ENCODE data around the gene TCN2. TPM values are rescaled to one million over a fixed set of nuclear protein-coding genes. Genes with fewer than 3 reads are reported as not detected.

The TCN2 gene
- total RNA-seq, 1 experiment from 2014 or later: 2.2 TPM

- TF ChIP-seq YY1 (IDR thresholded peaks at IDR 0.05; ENCODE audit: extremely low read depth, insufficient replicate concordance, low read depth, low read length): no peak
- TF ChIP-seq, protein P1, sequence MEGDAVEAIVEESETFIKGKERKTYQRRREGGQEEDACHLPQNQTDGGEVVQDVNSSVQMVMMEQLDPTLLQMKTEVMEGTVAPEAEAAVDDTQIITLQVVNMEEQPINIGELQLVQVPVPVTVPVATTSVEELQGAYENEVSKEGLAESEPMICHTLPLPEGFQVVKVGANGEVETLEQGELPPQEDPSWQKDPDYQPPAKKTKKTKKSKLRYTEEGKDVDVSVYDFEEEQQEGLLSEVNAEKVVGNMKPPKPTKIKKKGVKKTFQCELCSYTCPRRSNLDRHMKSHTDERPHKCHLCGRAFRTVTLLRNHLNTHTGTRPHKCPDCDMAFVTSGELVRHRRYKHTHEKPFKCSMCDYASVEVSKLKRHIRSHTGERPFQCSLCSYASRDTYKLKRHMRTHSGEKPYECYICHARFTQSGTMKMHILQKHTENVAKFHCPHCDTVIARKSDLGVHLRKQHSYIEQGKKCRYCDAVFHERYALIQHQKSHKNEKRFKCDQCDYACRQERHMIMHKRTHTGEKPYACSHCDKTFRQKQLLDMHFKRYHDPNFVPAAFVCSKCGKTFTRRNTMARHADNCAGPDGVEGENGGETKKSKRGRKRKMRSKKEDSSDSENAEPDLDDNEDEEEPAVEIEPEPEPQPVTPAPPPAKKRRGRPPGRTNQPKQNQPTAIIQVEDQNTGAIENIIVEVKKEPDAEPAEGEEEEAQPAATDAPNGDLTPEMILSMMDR (IDR thresholded peaks at IDR 0.05 in 2 of 3, conservative IDR thresholded peaks at IDR 0.05 in 1 of 3; ENCODE audit: borderline replicate concordance in 1 of 3, insufficient read depth in 1 of 3, low read depth in 2 of 3, low read length in 2 of 3): no peak
- TF ChIP-seq EGR1 (IDR thresholded peaks at IDR 0.05; ENCODE audit: low read depth): no peak
- TF ChIP-seq ELF1 (IDR thresholded peaks at IDR 0.05; ENCODE audit: borderline replicate concordance, low read depth): no peak
- TF ChIP-seq TCF7L2 (IDR thresholded peaks at IDR 0.05; ENCODE audit: borderline replicate concordance, extremely low read depth, insufficient read depth, insufficient read length): no peak
Observed at GRCh38 chr22:30580896-30581295, 26.1 kb upstream of the TCN2 start (continued).

DNA sequence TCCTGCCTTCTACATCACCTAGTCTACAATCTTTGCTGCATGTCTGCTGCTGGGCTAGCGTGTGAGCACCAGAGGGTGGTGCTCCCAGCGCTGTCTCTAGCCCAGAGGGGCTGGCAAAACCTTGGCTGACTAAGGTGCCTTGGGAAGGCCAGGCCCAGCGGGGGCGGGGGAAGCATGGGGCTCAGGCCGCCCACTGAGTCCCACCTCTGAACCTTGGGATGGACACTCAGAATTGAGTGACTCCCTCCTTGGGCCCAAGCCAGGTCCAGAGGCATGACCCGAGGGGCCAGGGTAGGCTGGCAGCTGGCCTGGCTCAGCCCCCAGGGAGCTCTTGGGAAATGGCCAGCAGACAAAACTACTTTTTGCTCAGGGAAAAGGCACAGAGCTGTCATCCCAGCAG lies 24.9 kb upstream of the TCN2 start:
- intact Hi-C loops (cut with micrococcal nuclease): no loop called here
- Histone ChIP-seq H3K36me3 (ENCODE audit: control insufficient read depth in 1 of 2, insufficient read depth in 2 of 2, low read length in 2 of 2) (peaks cover 53 to 88% of the 10 kb centered on the region in 2 experiments), H3K4me1 (ENCODE audit: control insufficient read depth in 1 of 2, insufficient read depth in 2 of 2, low read length in 2 of 2) (no peaks in the 10 kb centered on the region), H2AFZ (ENCODE audit: low read depth, low read length, poor library complexity, severe bottlenecking) (no peak overlapping the region), H3K9ac (ENCODE audit: low read length) (no peak overlapping the region), H3K79me2 (ENCODE audit: insufficient read depth, low read length) (peaks cover 41% of the 10 kb centered on the region; the same call in 1 of the 2 replicates), H3K27me3 (ENCODE audit: insufficient read depth, low read length) (no peaks in the 10 kb centered on the region), H3K9me3 (ENCODE audit: control insufficient read depth in 1 of 2, insufficient read depth in 1 of 2, low read depth in 1 of 2, low read length in 2 of 2) (no peaks in the 10 kb centered on the region), H4K20me1 (ENCODE audit: insufficient read depth) (no peaks in the 10 kb centered on the region), H3K4me2 (ENCODE audit: low read length) (no peak overlapping the region), H3K4me3 (replicated peaks in 1 of 2; ENCODE audit: low read depth in 1 of 2, low read length in 2 of 2) (no peak overlapping the region), H3K9me2 (ENCODE audit: insufficient read depth) (no peaks in the 10 kb centered on the region), H3K27ac (ENCODE audit: low read depth, low read length) (no peak overlapping the region)
- POLR2A ChIA-PET: no interaction called here
- TF ChIP-seq SP1 (IDR thresholded peaks at IDR 0.05; ENCODE audit: low read depth): no peak
- no peak for TF ChIP-seq ZBTB33 (IDR thresholded peaks at IDR 0.05; ENCODE audit: extremely low read depth, insufficient replicate concordance, low read length)
- no peak for TF ChIP-seq EZH2phosphoT487 (IDR thresholded peaks at IDR 0.05; ENCODE audit: borderline replicate concordance)
- TF ChIP-seq EGR1 (IDR thresholded peaks at IDR 0.05; ENCODE audit: low read depth): no peak
- no peak for ATAC-seq
- DNase-seq (ENCODE audit: low read depth, low spot score): no peak
- CTCF ChIA-PET: no interaction called here
- no TSS peak for BruUV-seq (replicated peaks)
- RAD21 ChIA-PET (ENCODE audit: low non-redundant PET in 1 of 2, low total read pairs in 2 of 2, uncharacterized antibody in 2 of 2, unreplicated experiment in 2 of 2): no interaction called here

Data from HCT116 (cell line).